ENCODE measurements around the gene MPP2.

MPP2 gene

GRCh38 chr17:43832168-43832975, 75.0 kb downstream of the MPP2 start:
- no peaks in the 10 kb centered on the region for H4K20me1 ChIP-seq (ENCODE audit: insufficient read depth)
- TF ChIP-seq, protein P1, sequence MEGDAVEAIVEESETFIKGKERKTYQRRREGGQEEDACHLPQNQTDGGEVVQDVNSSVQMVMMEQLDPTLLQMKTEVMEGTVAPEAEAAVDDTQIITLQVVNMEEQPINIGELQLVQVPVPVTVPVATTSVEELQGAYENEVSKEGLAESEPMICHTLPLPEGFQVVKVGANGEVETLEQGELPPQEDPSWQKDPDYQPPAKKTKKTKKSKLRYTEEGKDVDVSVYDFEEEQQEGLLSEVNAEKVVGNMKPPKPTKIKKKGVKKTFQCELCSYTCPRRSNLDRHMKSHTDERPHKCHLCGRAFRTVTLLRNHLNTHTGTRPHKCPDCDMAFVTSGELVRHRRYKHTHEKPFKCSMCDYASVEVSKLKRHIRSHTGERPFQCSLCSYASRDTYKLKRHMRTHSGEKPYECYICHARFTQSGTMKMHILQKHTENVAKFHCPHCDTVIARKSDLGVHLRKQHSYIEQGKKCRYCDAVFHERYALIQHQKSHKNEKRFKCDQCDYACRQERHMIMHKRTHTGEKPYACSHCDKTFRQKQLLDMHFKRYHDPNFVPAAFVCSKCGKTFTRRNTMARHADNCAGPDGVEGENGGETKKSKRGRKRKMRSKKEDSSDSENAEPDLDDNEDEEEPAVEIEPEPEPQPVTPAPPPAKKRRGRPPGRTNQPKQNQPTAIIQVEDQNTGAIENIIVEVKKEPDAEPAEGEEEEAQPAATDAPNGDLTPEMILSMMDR (conservative IDR thresholded peaks at IDR 0.05; ENCODE audit: low read depth, low read length): no peak
- peaks cover 3% of the 10 kb centered on the region; the same call in 1 of the 2 replicates for H3K27me3 ChIP-seq (ENCODE audit: insufficient read depth, low read depth)
- peak overlapping the region; percentile 70 for H2AFZ ChIP-seq (ENCODE audit: low read depth)
- no peaks in the 10 kb centered on the region for H3K79me2 ChIP-seq (ENCODE audit: insufficient read depth, low read depth)
- H3K4me3 ChIP-seq (IDR thresholded peaks at IDR 0.05; ENCODE audit: insufficient read depth, low read depth, low read length): peak overlapping the region; percentile 39
- no peaks in the 10 kb centered on the region for H3K36me3 ChIP-seq (ENCODE audit: insufficient read depth)
- H3K4me1 ChIP-seq (ENCODE audit: low read depth, poor library complexity, severe bottlenecking): peaks cover 11% of the 10 kb centered on the region
- no peak overlapping the region for H3K27ac ChIP-seq
- peak overlapping the region; percentile 72 for H3K4me2 ChIP-seq
- peak overlapping the region; percentile 56 for H3K9ac ChIP-seq

DNA sequence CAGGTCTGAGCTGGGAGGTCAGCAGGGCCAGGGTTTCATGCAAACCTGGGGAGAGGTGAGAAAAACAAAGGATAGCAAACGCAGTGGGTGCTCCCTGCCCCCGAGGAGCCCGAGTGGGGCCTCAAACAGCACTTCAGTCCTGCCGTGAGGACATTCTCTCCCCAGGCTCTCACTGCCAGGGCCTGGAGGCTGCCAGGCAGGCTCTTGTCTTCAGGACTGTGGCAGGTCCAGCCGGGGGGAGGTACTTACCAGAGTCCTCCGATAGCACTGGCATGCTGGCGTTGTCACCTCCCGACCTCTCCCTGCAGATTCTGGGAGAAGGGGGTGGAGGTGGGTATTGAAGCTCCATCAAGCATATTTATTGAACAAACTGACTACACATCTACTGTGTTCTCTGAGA, 75.7 kb downstream of the MPP2 start:
- Histone ChIP-seq H4K20me1 (ENCODE audit: insufficient read depth) (no peaks in the 10 kb centered on the region), H3K27me3 (ENCODE audit: insufficient read depth, low read depth) (peaks cover 3% of the 10 kb centered on the region; the same call in 1 of the 2 replicates), H3K4me2 (no peak overlapping the region; the same call in 1 of the 2 replicates), H3K79me2 (ENCODE audit: insufficient read depth, low read depth) (no peaks in the 10 kb centered on the region), H3K4me1 (ENCODE audit: low read depth, poor library complexity, severe bottlenecking) (peaks cover 11% of the 10 kb centered on the region), H2AFZ (ENCODE audit: low read depth) (no peak overlapping the region), H3K9ac (no peak overlapping the region), H3K27ac (no peak overlapping the region), H3K4me3 (IDR thresholded peaks at IDR 0.05; ENCODE audit: insufficient read depth, low read depth, low read length) (no peak overlapping the region), H3K36me3 (ENCODE audit: insufficient read depth) (no peaks in the 10 kb centered on the region)
- TF ChIP-seq, protein P1 (conservative IDR thresholded peaks at IDR 0.05; ENCODE audit: low read depth, low read length): no peak

- Histone ChIP-seq H2AFZ (ENCODE audit: low read depth) (no peak overlapping the region), H3K9ac (no peak overlapping the region), H3K4me3 (IDR thresholded peaks at IDR 0.05; ENCODE audit: insufficient read depth, low read depth, low read length) (no peak overlapping the region), H3K27ac (no peak overlapping the region), H4K20me1 (ENCODE audit: insufficient read depth) (no peaks in the 10 kb centered on the region), H3K27me3 (ENCODE audit: insufficient read depth, low read depth) (peaks cover 3% of the 10 kb centered on the region; the same call in 1 of the 2 replicates), H3K4me1 (ENCODE audit: low read depth, poor library complexity, severe bottlenecking) (peaks cover 11% of the 10 kb centered on the region), H3K4me2 (no peak overlapping the region), H3K79me2 (ENCODE audit: insufficient read depth, low read depth) (no peaks in the 10 kb centered on the region), H3K36me3 (ENCODE audit: insufficient read depth) (no peaks in the 10 kb centered on the region)
- TF ChIP-seq, protein P1 (conservative IDR thresholded peaks at IDR 0.05; ENCODE audit: low read depth, low read length): no peak
Observed at GRCh38 chr17:43830510-43831140, 76.7 kb downstream of the MPP2 start.

GRCh38 chr17:43829738-43830137, 77.6 kb downstream of the MPP2 start:
- no peaks in the 10 kb centered on the region for H3K36me3 ChIP-seq (ENCODE audit: insufficient read depth)
- H4K20me1 ChIP-seq (ENCODE audit: insufficient read depth): no peaks in the 10 kb centered on the region
- no peak overlapping the region for H2AFZ ChIP-seq (ENCODE audit: low read depth)
- H3K27ac ChIP-seq: no peak overlapping the region
- TF ChIP-seq, protein P1 (conservative IDR thresholded peaks at IDR 0.05; ENCODE audit: low read depth, low read length): no peak
- H3K9ac ChIP-seq: no peak overlapping the region
- H3K4me2 ChIP-seq: no peak overlapping the region
- peaks cover 3% of the 10 kb centered on the region; the same call in 1 of the 2 replicates for H3K27me3 ChIP-seq (ENCODE audit: insufficient read depth, low read depth)
- no peaks in the 10 kb centered on the region for H3K79me2 ChIP-seq (ENCODE audit: insufficient read depth, low read depth)
- peaks cover 11% of the 10 kb centered on the region for H3K4me1 ChIP-seq (ENCODE audit: low read depth, poor library complexity, severe bottlenecking)
- no peak overlapping the region for H3K4me3 ChIP-seq (IDR thresholded peaks at IDR 0.05; ENCODE audit: insufficient read depth, low read depth, low read length)
